Measurements from ENCODE around the gene NEK6.

DNA sequence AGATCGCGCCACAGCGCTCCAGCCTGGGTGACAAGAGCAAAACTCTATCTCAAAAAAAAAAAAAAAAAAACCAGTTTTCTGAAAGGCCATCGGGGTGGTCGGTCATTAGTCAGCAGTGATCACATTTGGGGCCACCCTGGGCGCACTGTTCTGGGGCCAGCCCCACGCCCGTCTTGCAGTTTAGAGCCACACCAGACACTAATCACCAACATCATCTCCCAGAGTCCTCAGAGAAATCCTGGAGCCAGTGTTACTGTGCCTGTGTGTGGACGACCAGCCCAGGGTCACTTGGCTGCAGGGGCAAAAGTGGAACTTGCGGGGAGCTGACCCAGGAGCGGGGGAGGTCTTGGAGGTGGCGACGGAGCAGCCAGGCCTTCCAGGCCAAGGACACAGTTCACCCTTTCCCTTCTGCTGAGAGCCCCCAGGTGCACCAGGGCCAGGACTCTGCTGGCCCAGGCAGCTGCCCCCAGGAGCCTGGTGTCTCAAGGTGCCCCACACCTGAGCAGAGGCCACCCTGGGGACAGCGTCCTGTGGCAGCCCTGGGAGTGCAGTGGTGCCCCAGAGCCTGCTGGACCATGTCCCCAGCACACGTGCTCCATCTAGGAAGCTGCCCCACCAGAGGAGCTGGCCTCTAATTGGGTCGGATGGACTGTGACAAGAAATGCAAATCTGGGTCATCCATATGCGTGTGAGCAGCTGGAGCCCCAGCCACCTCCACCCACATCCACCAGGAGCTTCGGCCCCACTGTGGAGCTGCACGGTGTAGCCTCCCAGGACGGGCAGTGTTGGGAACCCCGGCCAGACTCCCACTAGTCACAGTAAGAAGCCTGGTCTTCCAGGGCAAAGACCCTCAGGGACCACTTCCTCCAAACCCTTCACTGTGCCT is 51.1 kb downstream of the NEK6 start:
- no peak for TF ChIP-seq YY1 (IDR thresholded peaks at IDR 0.05; ENCODE audit: low read depth)
- TF ChIP-seq TAF1 (IDR thresholded peaks at IDR 0.05; ENCODE audit: low read depth): no peak
- no peak for TF ChIP-seq EGR1 (IDR thresholded peaks at IDR 0.05)
- TF ChIP-seq, protein P1, sequence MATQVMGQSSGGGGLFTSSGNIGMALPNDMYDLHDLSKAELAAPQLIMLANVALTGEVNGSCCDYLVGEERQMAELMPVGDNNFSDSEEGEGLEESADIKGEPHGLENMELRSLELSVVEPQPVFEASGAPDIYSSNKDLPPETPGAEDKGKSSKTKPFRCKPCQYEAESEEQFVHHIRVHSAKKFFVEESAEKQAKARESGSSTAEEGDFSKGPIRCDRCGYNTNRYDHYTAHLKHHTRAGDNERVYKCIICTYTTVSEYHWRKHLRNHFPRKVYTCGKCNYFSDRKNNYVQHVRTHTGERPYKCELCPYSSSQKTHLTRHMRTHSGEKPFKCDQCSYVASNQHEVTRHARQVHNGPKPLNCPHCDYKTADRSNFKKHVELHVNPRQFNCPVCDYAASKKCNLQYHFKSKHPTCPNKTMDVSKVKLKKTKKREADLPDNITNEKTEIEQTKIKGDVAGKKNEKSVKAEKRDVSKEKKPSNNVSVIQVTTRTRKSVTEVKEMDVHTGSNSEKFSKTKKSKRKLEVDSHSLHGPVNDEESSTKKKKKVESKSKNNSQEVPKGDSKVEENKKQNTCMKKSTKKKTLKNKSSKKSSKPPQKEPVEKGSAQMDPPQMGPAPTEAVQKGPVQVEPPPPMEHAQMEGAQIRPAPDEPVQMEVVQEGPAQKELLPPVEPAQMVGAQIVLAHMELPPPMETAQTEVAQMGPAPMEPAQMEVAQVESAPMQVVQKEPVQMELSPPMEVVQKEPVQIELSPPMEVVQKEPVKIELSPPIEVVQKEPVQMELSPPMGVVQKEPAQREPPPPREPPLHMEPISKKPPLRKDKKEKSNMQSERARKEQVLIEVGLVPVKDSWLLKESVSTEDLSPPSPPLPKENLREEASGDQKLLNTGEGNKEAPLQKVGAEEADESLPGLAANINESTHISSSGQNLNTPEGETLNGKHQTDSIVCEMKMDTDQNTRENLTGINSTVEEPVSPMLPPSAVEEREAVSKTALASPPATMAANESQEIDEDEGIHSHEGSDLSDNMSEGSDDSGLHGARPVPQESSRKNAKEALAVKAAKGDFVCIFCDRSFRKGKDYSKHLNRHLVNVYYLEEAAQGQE (IDR thresholded peaks at IDR 0.05; ENCODE audit: low read depth): no peak
- TF ChIP-seq CREB1 (IDR thresholded peaks at IDR 0.05; ENCODE audit: low read depth): no peak
- TF ChIP-seq, protein P2, sequence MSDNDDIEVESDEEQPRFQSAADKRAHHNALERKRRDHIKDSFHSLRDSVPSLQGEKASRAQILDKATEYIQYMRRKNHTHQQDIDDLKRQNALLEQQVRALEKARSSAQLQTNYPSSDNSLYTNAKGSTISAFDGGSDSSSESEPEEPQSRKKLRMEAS (IDR thresholded peaks at IDR 0.05): no peak
- no peak for TF ChIP-seq TEAD4 (IDR thresholded peaks at IDR 0.05)
- TF ChIP-seq RAD21 (IDR thresholded peaks at IDR 0.05; ENCODE audit: low read depth): no peak
- no peak for TF ChIP-seq EP300 (IDR thresholded peaks at IDR 0.05; ENCODE audit: borderline replicate concordance)
- TF ChIP-seq CEBPB (IDR thresholded peaks at IDR 0.05): no peak

All from Ishikawa (cell line).